ENCODE data around the gene ELOB.

Gene ELOB

DNA sequence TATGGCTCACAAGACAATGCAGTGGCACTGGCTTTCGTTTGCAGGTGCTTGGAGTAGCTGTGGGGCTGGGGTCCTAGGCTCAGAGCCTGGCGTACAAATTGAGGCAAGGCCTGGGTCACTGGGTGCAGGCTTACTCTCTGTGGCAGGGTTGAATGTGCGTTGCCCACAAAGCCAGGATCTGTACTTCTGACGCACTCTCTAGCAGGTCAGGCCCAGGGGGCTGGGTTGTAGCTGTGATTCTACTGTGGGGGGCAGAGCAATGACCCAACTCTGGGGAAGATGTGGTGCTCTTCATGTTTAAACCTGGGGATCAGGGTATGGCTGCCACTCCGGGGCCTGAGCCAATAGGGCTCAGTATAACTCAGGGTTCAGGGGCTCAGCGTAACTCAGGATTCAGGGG, 33.6 kb upstream of the ELOB start:
- TF ChIP-seq, protein P1, sequence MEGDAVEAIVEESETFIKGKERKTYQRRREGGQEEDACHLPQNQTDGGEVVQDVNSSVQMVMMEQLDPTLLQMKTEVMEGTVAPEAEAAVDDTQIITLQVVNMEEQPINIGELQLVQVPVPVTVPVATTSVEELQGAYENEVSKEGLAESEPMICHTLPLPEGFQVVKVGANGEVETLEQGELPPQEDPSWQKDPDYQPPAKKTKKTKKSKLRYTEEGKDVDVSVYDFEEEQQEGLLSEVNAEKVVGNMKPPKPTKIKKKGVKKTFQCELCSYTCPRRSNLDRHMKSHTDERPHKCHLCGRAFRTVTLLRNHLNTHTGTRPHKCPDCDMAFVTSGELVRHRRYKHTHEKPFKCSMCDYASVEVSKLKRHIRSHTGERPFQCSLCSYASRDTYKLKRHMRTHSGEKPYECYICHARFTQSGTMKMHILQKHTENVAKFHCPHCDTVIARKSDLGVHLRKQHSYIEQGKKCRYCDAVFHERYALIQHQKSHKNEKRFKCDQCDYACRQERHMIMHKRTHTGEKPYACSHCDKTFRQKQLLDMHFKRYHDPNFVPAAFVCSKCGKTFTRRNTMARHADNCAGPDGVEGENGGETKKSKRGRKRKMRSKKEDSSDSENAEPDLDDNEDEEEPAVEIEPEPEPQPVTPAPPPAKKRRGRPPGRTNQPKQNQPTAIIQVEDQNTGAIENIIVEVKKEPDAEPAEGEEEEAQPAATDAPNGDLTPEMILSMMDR (IDR thresholded peaks at IDR 0.05; ENCODE audit: insufficient read depth, low read depth, low read length, missing control alignments), result no peak
- DNase-seq (ENCODE audit: low read depth), result no peak

DNA sequence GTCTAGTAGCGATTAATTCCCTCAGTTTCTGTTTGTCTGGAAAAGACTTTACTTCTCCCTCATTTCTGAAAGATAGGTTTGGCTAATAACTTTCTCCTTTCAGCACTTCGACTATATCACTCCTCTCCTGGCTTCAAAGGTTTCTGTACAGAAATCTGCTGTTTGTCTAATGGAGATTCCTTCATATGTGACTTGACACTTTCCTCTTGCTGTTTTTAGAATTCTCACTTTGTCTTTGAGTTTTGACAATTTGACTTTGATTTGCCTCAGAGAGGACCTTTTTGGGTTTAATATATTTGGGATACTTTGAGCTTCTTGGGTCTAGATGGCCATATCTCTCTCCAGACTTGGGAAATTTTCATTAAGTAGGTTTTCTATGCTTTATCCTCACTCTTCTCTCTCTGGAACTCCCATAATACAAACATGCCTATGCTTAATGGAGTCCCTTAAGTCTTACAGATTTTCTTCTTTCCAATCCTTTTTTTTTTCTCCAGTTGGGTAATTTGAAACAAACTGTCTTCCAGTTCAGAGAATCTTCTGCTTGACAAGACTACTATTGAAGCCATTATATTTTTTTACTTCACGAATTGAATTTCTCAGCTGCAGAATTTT, 32.2 kb upstream of the ELOB start:
- DNase-seq (ENCODE audit: low read depth), result no peak
- TF ChIP-seq, protein P1 (IDR thresholded peaks at IDR 0.05; ENCODE audit: insufficient read depth, low read depth, low read length, missing control alignments), result no peak
- no peak overlapping the region for H3K4me3 ChIP-seq (ENCODE audit: low read depth, low read length)

More for the DNA sequence above, 33.6 kb upstream of the ELOB start:
- H3K4me3 ChIP-seq (ENCODE audit: low read depth, low read length), result no peak overlapping the region

DNA sequence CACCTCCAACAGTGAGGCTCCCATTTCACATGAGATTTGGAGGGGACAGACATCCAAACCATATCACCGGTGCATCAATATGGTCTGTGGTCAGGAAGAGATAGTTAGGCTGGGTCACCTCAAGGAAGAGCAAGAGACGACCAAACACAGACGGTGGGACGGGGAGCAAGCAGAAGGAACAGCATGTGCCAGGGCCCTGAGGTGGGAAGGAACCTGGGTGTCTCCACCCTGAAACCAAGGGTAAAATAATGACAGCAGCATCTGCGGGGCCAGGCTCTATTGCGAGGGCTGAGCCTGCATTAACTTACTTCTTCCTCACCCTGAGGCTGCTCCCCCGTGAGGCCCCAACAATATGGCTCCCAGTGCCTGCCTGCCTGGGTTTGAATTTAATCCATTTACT, 31.1 kb upstream of the ELOB start:
- H3K4me3 ChIP-seq (ENCODE audit: low read depth, low read length), result no peak overlapping the region
- no peak for DNase-seq (ENCODE audit: low read depth)
- TF ChIP-seq, protein P1 (IDR thresholded peaks at IDR 0.05; ENCODE audit: insufficient read depth, low read depth, low read length, missing control alignments), result no peak

DNA sequence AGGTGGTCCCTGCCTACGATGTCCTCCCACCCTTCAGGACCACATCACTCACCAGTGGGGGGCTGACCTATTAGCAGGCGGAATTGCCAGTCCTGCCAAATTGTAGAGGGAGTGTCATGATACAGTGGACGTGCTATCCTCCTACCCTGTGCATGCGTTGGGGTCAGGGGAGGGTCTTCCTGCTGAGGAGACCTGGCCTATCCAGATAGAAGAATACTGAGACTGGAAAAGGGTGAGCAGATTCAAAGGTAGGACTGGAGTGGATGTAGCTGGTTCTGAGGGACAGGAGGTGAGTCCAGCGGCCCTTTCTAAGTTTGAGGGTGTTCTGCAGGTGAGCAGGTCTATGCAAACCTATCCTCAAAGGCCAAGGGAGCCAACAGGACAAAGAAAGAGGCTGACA, 29.2 kb upstream of the ELOB start:
- DNase-seq (ENCODE audit: low read depth), result no peak
- H3K4me3 ChIP-seq (ENCODE audit: low read depth, low read length), result no peak overlapping the region
- TF ChIP-seq, protein P1 (IDR thresholded peaks at IDR 0.05; ENCODE audit: insufficient read depth, low read depth, low read length, missing control alignments), result no peak

DNA sequence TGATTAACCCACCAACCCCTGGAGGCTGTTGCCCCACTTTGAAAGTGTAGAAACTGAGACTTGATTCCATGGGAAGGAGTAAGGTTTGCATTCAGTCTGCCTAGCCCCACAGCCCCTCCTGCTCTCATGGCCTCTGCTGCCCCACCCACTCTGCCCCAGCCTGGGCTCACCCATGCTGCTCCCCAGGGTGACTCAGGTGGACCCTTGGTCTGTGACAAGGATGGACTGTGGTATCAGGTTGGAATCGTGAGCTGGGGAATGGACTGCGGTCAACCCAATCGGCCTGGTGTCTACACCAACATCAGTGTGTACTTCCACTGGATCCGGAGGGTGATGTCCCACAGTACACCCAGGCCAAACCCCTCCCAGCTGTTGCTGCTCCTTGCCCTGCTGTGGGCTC, 27.6 kb upstream of the ELOB start:
- no peak overlapping the region for H3K4me3 ChIP-seq (ENCODE audit: low read depth, low read length)
- TF ChIP-seq, protein P1 (IDR thresholded peaks at IDR 0.05; ENCODE audit: insufficient read depth, low read depth, low read length, missing control alignments), result no peak
- no peak for DNase-seq (ENCODE audit: low read depth)

DNA sequence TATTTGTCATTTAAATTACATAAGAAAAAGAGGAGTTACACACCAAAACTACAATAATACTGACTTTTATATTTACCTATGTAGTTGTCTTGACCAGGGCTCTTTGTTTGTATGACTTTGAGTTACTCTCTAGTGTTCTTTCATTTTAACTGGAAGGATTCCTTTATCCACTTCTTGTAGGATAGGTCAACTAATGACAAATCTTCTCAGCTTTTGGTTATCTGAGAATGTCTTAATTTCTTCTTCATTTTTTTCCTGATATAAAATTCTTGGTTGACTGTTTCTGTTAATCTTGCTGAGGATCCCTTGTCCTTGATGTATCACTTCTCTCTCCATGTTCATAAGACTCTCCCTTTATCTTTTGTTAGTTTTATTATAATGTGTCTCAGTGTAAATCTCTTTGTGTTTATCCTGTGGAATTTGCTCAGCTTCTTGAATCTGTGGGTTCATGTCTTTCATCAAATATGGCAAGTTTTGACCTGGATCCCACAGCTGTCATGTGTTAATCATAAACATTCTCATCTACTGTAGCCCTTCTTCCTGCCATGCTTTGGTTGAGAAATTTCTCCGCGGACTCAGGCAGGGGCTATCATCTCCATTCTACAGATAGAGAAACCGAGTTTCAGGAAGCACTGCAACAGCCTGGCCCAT, 26.6 kb upstream of the ELOB start:
- TF ChIP-seq, protein P1 (IDR thresholded peaks at IDR 0.05; ENCODE audit: insufficient read depth, low read depth, low read length, missing control alignments), result no peak
- H3K4me3 ChIP-seq (ENCODE audit: low read depth, low read length), result no peak overlapping the region
- DNase-seq (ENCODE audit: low read depth), result no peak

DNA sequence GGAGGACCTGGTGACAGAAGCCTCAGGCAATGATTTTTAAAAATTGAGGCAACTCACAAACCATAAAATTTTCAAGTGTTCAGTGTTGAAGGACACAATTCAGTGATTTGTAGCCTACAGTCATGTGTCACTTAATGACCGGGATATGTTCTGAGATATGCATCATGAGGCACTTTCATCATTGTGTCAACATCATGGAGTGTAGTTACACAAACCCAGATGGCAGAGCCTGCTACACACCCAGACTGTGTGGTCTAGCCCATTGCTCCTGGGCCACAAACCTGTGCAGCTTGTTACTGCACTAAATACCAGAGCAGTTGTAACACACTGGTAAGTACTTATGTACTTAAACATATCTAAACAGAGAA, 22.8 kb upstream of the ELOB start:
- DNase-seq (ENCODE audit: low read depth), result no peak
- H3K4me3 ChIP-seq (ENCODE audit: low read depth, low read length), result no peak overlapping the region
- TF ChIP-seq, protein P1 (IDR thresholded peaks at IDR 0.05; ENCODE audit: insufficient read depth, low read depth, low read length, missing control alignments), result no peak
